Activated CD8-positive, alpha-beta memory T cell treated with anti-CD3 and anti-CD28 coated beads, Interleukin-2, amount 10 ng/mL, durations not matched to agents 7 days and 5 days (primary cell): ENCODE results near the gene TERT. TPM values are rescaled to one million over a fixed set of nuclear protein-coding genes. Genes with fewer than 3 reads are reported as not detected.

ENCODE experiments used
- ATAC-seq: fragments of 150-1000 bp; cut with Tn5 transposase; one replicate; pipeline ENCODE4 v1.10.0; 2021; ENCODE audit warnings: moderate library complexity
- CTCF ChIA-PET: fragments of 350-600 bp; sonication (Branson Sonifier 250); formaldehyde crosslinking; loops from one replicate; lab custom pipeline; 2021; ENCODE audit warnings: antibody characterized with exemption; lab: Charles Lee
- DNase-seq: peaks from one replicate; pipeline ENCODE4 v3.0.0-alpha.2; 2020
- H3K27ac Mint-ChIP-seq: one replicate; pipeline ENCODE4 v1.8.0; 2021; ENCODE audit warnings: mild to moderate bottlenecking, mixed read lengths
- H3K27me3 Mint-ChIP-seq: one replicate; pipeline ENCODE4 v1.8.0; 2021; ENCODE audit warnings: mixed read lengths
- H3K36me3 Mint-ChIP-seq: one replicate; pipeline ENCODE4 v1.8.0; 2021; ENCODE audit warnings: mild to moderate bottlenecking, mixed read lengths
- H3K4me1 Mint-ChIP-seq: one replicate; pipeline ENCODE4 v1.8.0; 2021; ENCODE audit warnings: mixed read lengths
- H3K4me3 Mint-ChIP-seq: one replicate; pipeline ENCODE4 v1.8.0; 2021; ENCODE audit warnings: mild to moderate bottlenecking, moderate library complexity, mixed read lengths
- H3K9me3 Mint-ChIP-seq: one replicate; pipeline ENCODE4 v1.8.0; 2022; ENCODE audit warnings: low read depth, mixed read lengths
- total RNA-seq, 2 experiments: library from RNA; stranded (reverse); gene quantifications; one replicate each; pipeline ENCODE4 v1.2.3, GENCODE V29; 2021

TERT gene
- total RNA-seq, 2 experiments from 2014 or later = 0.82 to 1.5 TPM

GRCh38 chr5:1209489-1209852 is 85.4 kb downstream of the TERT start:
- Mint-ChIP-seq H3K36me3 (no peaks in the 10 kb centered on the region), H3K27me3 (peaks cover 10% of the 10 kb centered on the region), H3K9me3 (no peaks in the 10 kb centered on the region), H3K27ac (no peak overlapping the region), H3K4me3 (no peak overlapping the region), H3K4me1 (no peaks in the 10 kb centered on the region)
- CTCF ChIA-PET = no interaction called here
- ATAC-seq = no peak
- DNase-seq = no peak

GRCh38 chr5:1208743-1209488 is 86.0 kb downstream of the TERT start:
- no peaks in the 10 kb centered on the region for H3K4me1 Mint-ChIP-seq
- no peaks in the 10 kb centered on the region for H3K9me3 Mint-ChIP-seq
- no peak overlapping the region for H3K4me3 Mint-ChIP-seq
- peaks cover 10% of the 10 kb centered on the region for H3K27me3 Mint-ChIP-seq
- no peak for ATAC-seq
- no peak for DNase-seq
- CTCF ChIA-PET = no interaction called here
- no peak overlapping the region for H3K27ac Mint-ChIP-seq
- no peaks in the 10 kb centered on the region for H3K36me3 Mint-ChIP-seq

- H3K27ac Mint-ChIP-seq = no peak overlapping the region
- H3K27me3 Mint-ChIP-seq = peaks cover 10% of the 10 kb centered on the region
- no peaks in the 10 kb centered on the region for H3K4me1 Mint-ChIP-seq
- H3K9me3 Mint-ChIP-seq = no peaks in the 10 kb centered on the region
- no peaks in the 10 kb centered on the region for H3K36me3 Mint-ChIP-seq
- DNase-seq (no peak), ATAC-seq (no peak)
- no peak overlapping the region for H3K4me3 Mint-ChIP-seq
- CTCF ChIA-PET = no interaction called here
Measured at GRCh38 chr5:1208221-1208742, 86.6 kb downstream of the TERT start.

GRCh38 chr5:1207555-1207954 is 87.3 kb downstream of the TERT start:
- CTCF ChIA-PET = no interaction called here
- no peak overlapping the region for H3K27ac Mint-ChIP-seq
- no peak for ATAC-seq
- no peaks in the 10 kb centered on the region for H3K9me3 Mint-ChIP-seq
- H3K27me3 Mint-ChIP-seq = peaks cover 10% of the 10 kb centered on the region
- no peaks in the 10 kb centered on the region for H3K4me1 Mint-ChIP-seq
- no peak overlapping the region for H3K4me3 Mint-ChIP-seq
- no peaks in the 10 kb centered on the region for H3K36me3 Mint-ChIP-seq
- DNase-seq = no peak

- Mint-ChIP-seq H3K36me3 (no peaks in the 10 kb centered on the region), H3K4me1 (no peaks in the 10 kb centered on the region), H3K27me3 (peaks cover 10% of the 10 kb centered on the region), H3K27ac (no peak overlapping the region), H3K9me3 (no peaks in the 10 kb centered on the region), H3K4me3 (no peak overlapping the region)
- CTCF ChIA-PET = no interaction called here
- ATAC-seq (no peak), DNase-seq (no peak)
Measured at GRCh38 chr5:1206521-1207412, 88.1 kb downstream of the TERT start.

GRCh38 chr5:1205255-1206180 is 89.3 kb downstream of the TERT start:
- no peak for DNase-seq
- ATAC-seq = no peak
- CTCF ChIA-PET = no interaction called here

GRCh38 chr5:1204693-1205242 is 90.1 kb downstream of the TERT start:
- no peak overlapping the region for H3K27ac Mint-ChIP-seq
- no peak overlapping the region for H3K4me3 Mint-ChIP-seq
- H3K4me1 Mint-ChIP-seq = no peaks in the 10 kb centered on the region
- ATAC-seq (no peak), DNase-seq (no peak)
- CTCF ChIA-PET = no interaction called here
- H3K36me3 Mint-ChIP-seq = no peaks in the 10 kb centered on the region
- H3K27me3 Mint-ChIP-seq = peaks cover 10% of the 10 kb centered on the region
- H3K9me3 Mint-ChIP-seq = no peaks in the 10 kb centered on the region

More at GRCh38 chr5:1205255-1206180, 89.3 kb downstream of the TERT start:
- Mint-ChIP-seq H3K4me3 (no peak overlapping the region), H3K27me3 (peaks cover 10% of the 10 kb centered on the region), H3K9me3 (no peaks in the 10 kb centered on the region), H3K4me1 (no peaks in the 10 kb centered on the region), H3K36me3 (no peaks in the 10 kb centered on the region), H3K27ac (no peak overlapping the region)

- ATAC-seq = no peak
- H3K4me3 Mint-ChIP-seq = no peak overlapping the region
Measured at GRCh38 chr5:1203968-1204692, 90.7 kb downstream of the TERT start.

GRCh38 chr5:1203311-1203967 is 91.4 kb downstream of the TERT start:
- Mint-ChIP-seq H3K9me3 (no peaks in the 10 kb centered on the region), H3K4me1 (no peaks in the 10 kb centered on the region), H3K27ac (no peak overlapping the region), H3K27me3 (peaks cover 10% of the 10 kb centered on the region), H3K4me3 (no peak overlapping the region), H3K36me3 (no peaks in the 10 kb centered on the region)
- no peak for DNase-seq
- no peak for ATAC-seq
- CTCF ChIA-PET = no interaction called here

More at GRCh38 chr5:1203968-1204692, 90.7 kb downstream of the TERT start:
- no peak for DNase-seq
- H3K27ac Mint-ChIP-seq = no peak overlapping the region
- no peaks in the 10 kb centered on the region for H3K9me3 Mint-ChIP-seq
- CTCF ChIA-PET = no interaction called here
- no peaks in the 10 kb centered on the region for H3K36me3 Mint-ChIP-seq
- peaks cover 10% of the 10 kb centered on the region for H3K27me3 Mint-ChIP-seq
- no peaks in the 10 kb centered on the region for H3K4me1 Mint-ChIP-seq
